DND-41 (cell line): Measurements from ENCODE around the gene AMH.

Experiments used
- CTCF ChIP-seq: IDR thresholded peaks from 2 replicates; pipeline ENCODE4 v1.5.1; 2012; ENCODE audit warnings: borderline replicate concordance, low read length, moderate library complexity, mild to moderate bottlenecking; ENCODE audit not compliant: poor library complexity, severe bottlenecking; ENCODE audit errors: extremely low read depth
- EZH2 ChIP-seq: IDR thresholded peaks from 3 replicates; pipeline ENCODE4 v1.6.1; 2012; ENCODE audit warnings: borderline replicate concordance, low read depth, mild to moderate bottlenecking, moderate library complexity, low read length, inconsistent platforms; ENCODE audit not compliant: severe bottlenecking

GRCh38 chr19:2249010-2249866 lies at the start of gene AMH:
- TF ChIP-seq CTCF = no peak
- TF ChIP-seq EZH2 = no peak
